PC-3 (cell line): ENCODE measurements around the gene CALM3.

Experiments used
- CTCF ChIP-seq: fragments of 300-600 bp; sonication (generic); conservative IDR thresholded peaks from 2 replicates; pipeline ENCODE4 v1.5.1; 2017; ENCODE audit warnings: antibody characterized with exemption, low read depth, mild to moderate bottlenecking, low read length
- EZH2 ChIP-seq: fragments of 300-600 bp; sonication (generic); IDR thresholded peaks from one replicate; pipeline ENCODE4 v1.6.1; 2017; ENCODE audit warnings: antibody characterized with exemption, mild to moderate bottlenecking, low read length; ENCODE audit not compliant: unreplicated experiment
- EZH2phosphoT487 ChIP-seq: fragments of 300-600 bp; sonication (generic); IDR thresholded peaks from 2 replicates; pipeline ENCODE4 v1.6.1; 2018; ENCODE audit warnings: mild to moderate bottlenecking, antibody characterized with exemption, low read length, borderline replicate concordance

- TF ChIP-seq CTCF (no peak), EZH2 (no peak), EZH2phosphoT487 (no peak)
These were observed 1.3 kb upstream of the CALM3 start for GRCh38 chr19:46599716-46600373.
